ENCODE measurements around the gene LGI1.

DNA sequence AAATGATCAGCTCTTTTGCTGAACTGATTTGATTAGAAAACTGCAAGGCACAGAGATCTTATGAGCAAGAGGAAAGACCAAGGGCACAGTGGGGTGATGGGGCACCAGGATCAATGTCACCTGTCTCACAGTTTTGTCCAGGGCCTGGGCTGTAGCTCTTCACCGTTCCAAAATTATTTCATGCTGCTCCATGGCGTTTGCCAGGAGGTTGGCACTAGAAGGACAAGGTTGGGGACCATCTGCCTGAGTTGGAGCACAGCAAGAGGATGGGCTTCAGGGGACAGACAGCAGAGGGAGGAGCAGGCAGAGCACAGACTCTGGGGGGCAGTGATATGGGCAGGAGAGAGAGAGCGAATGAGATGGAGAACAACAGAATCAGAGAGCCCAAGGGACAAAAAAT, 37.8 kb upstream of the LGI1 start:
- TF ChIP-seq POLR2AphosphoS5 (IDR thresholded peaks at IDR 0.05; ENCODE audit: low read depth, low read length) (no peak), TCF7L2 (IDR thresholded peaks at IDR 0.05; ENCODE audit: low read depth, low read length) (no peak)
- TF ChIP-seq, protein P1, sequence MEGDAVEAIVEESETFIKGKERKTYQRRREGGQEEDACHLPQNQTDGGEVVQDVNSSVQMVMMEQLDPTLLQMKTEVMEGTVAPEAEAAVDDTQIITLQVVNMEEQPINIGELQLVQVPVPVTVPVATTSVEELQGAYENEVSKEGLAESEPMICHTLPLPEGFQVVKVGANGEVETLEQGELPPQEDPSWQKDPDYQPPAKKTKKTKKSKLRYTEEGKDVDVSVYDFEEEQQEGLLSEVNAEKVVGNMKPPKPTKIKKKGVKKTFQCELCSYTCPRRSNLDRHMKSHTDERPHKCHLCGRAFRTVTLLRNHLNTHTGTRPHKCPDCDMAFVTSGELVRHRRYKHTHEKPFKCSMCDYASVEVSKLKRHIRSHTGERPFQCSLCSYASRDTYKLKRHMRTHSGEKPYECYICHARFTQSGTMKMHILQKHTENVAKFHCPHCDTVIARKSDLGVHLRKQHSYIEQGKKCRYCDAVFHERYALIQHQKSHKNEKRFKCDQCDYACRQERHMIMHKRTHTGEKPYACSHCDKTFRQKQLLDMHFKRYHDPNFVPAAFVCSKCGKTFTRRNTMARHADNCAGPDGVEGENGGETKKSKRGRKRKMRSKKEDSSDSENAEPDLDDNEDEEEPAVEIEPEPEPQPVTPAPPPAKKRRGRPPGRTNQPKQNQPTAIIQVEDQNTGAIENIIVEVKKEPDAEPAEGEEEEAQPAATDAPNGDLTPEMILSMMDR (IDR thresholded peaks at IDR 0.05) = no peak
- TF ChIP-seq, protein P2, sequence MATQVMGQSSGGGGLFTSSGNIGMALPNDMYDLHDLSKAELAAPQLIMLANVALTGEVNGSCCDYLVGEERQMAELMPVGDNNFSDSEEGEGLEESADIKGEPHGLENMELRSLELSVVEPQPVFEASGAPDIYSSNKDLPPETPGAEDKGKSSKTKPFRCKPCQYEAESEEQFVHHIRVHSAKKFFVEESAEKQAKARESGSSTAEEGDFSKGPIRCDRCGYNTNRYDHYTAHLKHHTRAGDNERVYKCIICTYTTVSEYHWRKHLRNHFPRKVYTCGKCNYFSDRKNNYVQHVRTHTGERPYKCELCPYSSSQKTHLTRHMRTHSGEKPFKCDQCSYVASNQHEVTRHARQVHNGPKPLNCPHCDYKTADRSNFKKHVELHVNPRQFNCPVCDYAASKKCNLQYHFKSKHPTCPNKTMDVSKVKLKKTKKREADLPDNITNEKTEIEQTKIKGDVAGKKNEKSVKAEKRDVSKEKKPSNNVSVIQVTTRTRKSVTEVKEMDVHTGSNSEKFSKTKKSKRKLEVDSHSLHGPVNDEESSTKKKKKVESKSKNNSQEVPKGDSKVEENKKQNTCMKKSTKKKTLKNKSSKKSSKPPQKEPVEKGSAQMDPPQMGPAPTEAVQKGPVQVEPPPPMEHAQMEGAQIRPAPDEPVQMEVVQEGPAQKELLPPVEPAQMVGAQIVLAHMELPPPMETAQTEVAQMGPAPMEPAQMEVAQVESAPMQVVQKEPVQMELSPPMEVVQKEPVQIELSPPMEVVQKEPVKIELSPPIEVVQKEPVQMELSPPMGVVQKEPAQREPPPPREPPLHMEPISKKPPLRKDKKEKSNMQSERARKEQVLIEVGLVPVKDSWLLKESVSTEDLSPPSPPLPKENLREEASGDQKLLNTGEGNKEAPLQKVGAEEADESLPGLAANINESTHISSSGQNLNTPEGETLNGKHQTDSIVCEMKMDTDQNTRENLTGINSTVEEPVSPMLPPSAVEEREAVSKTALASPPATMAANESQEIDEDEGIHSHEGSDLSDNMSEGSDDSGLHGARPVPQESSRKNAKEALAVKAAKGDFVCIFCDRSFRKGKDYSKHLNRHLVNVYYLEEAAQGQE (IDR thresholded peaks at IDR 0.05; ENCODE audit: insufficient read depth in 1 of 2, low read depth in 2 of 2, low read length in 1 of 2) = no peak

Data from Panc1 (cell line).